ENCODE results near the gene CPNE1.
"Not testable (repeated sequence)": the region's sequence is repeated elsewhere in the genome, so short reads cannot be mapped to it uniquely, and the experiment has no call there.

DNA sequence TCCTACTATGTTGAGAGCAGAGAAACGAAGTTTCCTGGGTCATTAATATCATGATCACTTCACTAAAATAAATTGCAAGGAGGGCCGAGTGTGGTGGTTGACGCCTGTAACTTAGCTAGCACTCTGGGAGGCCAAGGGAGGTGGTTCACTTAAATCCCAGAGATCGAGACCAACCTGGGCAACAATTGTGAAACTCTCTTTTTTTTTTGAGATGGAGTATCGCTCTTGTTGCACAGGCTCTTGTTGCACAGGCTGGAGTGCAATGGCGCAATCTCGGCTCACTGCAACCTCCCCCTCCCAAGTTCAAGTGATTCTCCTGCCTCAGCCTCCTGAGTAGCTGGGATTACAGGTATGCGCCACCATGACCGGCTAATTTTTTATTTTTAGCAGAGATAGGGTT lies 48.4 kb upstream of the CPNE1 start:
- not testable (repeated sequence) for TF ChIP-seq POLR2AphosphoS2 (IDR thresholded peaks at IDR 0.05; ENCODE audit: low read depth, low read length); FOXK2 (IDR thresholded peaks at IDR 0.05)

All from GM12878 (cell line).